ENCODE data around the gene ACP1. TPM values are rescaled to one million over a fixed set of nuclear protein-coding genes. Genes with fewer than 3 reads are reported as not detected.

Gene ACP1
- total RNA-seq, 6 donors from 2014 or later = 34.7 to 113 (median 73.7) TPM

- no peaks in the 10 kb centered on the region for H3K4me1 ChIP-seq
- H3K27ac ChIP-seq = no peak overlapping the region
- H3K36me3 ChIP-seq = peaks cover 0 to 27% (median 2%) of the 10 kb centered on the region in 4 donors
- H3K4me3 ChIP-seq = no peak overlapping the region
- DNase-seq (no peak), ATAC-seq (ENCODE audit: low FRiP score in 2 of 2) (no peak)
- H3K9me3 ChIP-seq = no peaks in the 10 kb centered on the region
- H3K27me3 ChIP-seq = no peaks in the 10 kb centered on the region
- WGBS, 2 donors = 78 to 80% methylated on average over 4 of the region's 4 CpGs
- no peak for TF ChIP-seq CTCF (IDR thresholded peaks at IDR 0.05)
- TF ChIP-seq POLR2A (IDR thresholded peaks at IDR 0.05) = no peak
- TF ChIP-seq POLR2AphosphoS5 (IDR thresholded peaks at IDR 0.05) = no peak
- no peak for TF ChIP-seq EP300 (IDR thresholded peaks at IDR 0.05)
Observed at GRCh38 chr2:234421-234820, 30.3 kb upstream of the ACP1 start.

GRCh38 chr2:236993-237539 lies 27.7 kb upstream of the ACP1 start:
- no peaks in the 10 kb centered on the region for H3K4me1 ChIP-seq
- H3K9me3 ChIP-seq = no peaks in the 10 kb centered on the region
- TF ChIP-seq CTCF (IDR thresholded peaks at IDR 0.05) = no peak
- TF ChIP-seq POLR2AphosphoS5 (IDR thresholded peaks at IDR 0.05) = no peak
- no peak for TF ChIP-seq EP300 (IDR thresholded peaks at IDR 0.05)
- TF ChIP-seq POLR2A (IDR thresholded peaks at IDR 0.05) = no peak
- DNase-seq (no peak), ATAC-seq (ENCODE audit: low FRiP score in 2 of 2) (no peak)
- H3K27ac ChIP-seq = no peak overlapping the region
- no peaks in the 10 kb centered on the region for H3K27me3 ChIP-seq
- H3K4me3 ChIP-seq = no peak overlapping the region
- 88 to 92% methylated on average over 6 of the region's 6 CpGs for WGBS, 2 donors
- peaks cover 3 to 32% (median 6%) of the 10 kb centered on the region in 4 donors for H3K36me3 ChIP-seq

- TF ChIP-seq POLR2AphosphoS5 (IDR thresholded peaks at IDR 0.05) (no peak), EP300 (IDR thresholded peaks at IDR 0.05) (no peak), CTCF (IDR thresholded peaks at IDR 0.05) (no peak)
- Histone ChIP-seq H3K4me1 (no peaks in the 10 kb centered on the region), H3K9me3 (no peaks in the 10 kb centered on the region), H3K27me3 (no peaks in the 10 kb centered on the region), H3K36me3 (peaks cover 3 to 32% (median 6%) of the 10 kb centered on the region in 4 donors), H3K27ac (no peak overlapping the region), H3K4me3 (no peak overlapping the region)
- ATAC-seq (ENCODE audit: low FRiP score in 2 of 2) (no peak), DNase-seq (no peak)
- WGBS, 2 donors = 55 to 73% methylated on average over 3 to 6 of the region's 6 CpGs
Observed at GRCh38 chr2:237878-238277, 26.9 kb upstream of the ACP1 start.

- WGBS, 2 donors = 62 to 65% methylated on average over 3 of the region's 3 CpGs
- no peak for ATAC-seq (ENCODE audit: low FRiP score in 2 of 2)
- TF ChIP-seq EP300 (IDR thresholded peaks at IDR 0.05) (no peak), POLR2AphosphoS5 (IDR thresholded peaks at IDR 0.05) (no peak), CTCF (IDR thresholded peaks at IDR 0.05) (no peak), POLR2A (IDR thresholded peaks at IDR 0.05) (no peak)
- H3K36me3 ChIP-seq = peaks cover 3 to 33% (median 6%) of the 10 kb centered on the region in 4 donors
- no peaks in the 10 kb centered on the region for H3K9me3 ChIP-seq
- no peak overlapping the region for H3K4me3 ChIP-seq
- H3K4me1 ChIP-seq = no peaks in the 10 kb centered on the region
- no peak overlapping the region for H3K27ac ChIP-seq
- no peaks in the 10 kb centered on the region for H3K27me3 ChIP-seq
- no peak for DNase-seq
Observed at GRCh38 chr2:238431-238830, 26.3 kb upstream of the ACP1 start.

GRCh38 chr2:238869-239268 lies 25.9 kb upstream of the ACP1 start:
- ATAC-seq (ENCODE audit: low FRiP score in 2 of 2) (no peak), DNase-seq (no peak)
- H3K27me3 ChIP-seq = no peaks in the 10 kb centered on the region
- no peaks in the 10 kb centered on the region for H3K9me3 ChIP-seq
- H3K4me1 ChIP-seq = no peaks in the 10 kb centered on the region
- WGBS, 2 donors = 85 to 96% methylated on average over 5 of the region's 5 CpGs
- H3K4me3 ChIP-seq = no peak overlapping the region
- H3K27ac ChIP-seq = no peak overlapping the region
- TF ChIP-seq POLR2AphosphoS5 (IDR thresholded peaks at IDR 0.05) (no peak), POLR2A (IDR thresholded peaks at IDR 0.05) (no peak), CTCF (IDR thresholded peaks at IDR 0.05) (no peak), EP300 (IDR thresholded peaks at IDR 0.05) (no peak)
- peaks cover 3 to 34% (median 8%) of the 10 kb centered on the region in 4 donors for H3K36me3 ChIP-seq

Measured in upper lobe of left lung (tissue), 6 donors.